AML-193 (cell line): ENCODE data around the gene PAPPA2.

Source experiments
- DNase-seq, 2 experiments: peaks; one replicate each; lab custom pipeline; 2025; lab: John Stamatoyannopoulos, UW

Gene PAPPA2

DNA sequence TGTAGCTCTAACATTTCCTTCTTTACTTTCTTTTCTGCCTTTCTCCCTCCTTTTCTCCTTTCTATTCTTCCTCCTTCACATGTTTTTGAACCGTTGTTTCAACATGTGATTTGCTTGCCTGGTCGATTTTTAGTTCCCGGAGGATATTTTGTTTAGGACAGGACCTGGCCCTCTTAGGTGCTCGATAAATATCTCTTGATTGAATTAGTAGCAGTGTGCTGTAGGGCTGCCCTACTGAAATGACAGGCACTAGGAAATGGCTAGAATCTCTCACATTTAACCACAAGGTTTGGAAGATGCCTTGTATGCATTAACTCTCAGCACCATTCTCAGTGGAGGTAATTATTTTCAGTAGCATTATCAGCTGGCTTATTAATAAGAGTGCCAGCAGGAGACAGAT, 305.6 kb downstream of the PAPPA2 start:
- no peak for DNase-seq

DNA sequence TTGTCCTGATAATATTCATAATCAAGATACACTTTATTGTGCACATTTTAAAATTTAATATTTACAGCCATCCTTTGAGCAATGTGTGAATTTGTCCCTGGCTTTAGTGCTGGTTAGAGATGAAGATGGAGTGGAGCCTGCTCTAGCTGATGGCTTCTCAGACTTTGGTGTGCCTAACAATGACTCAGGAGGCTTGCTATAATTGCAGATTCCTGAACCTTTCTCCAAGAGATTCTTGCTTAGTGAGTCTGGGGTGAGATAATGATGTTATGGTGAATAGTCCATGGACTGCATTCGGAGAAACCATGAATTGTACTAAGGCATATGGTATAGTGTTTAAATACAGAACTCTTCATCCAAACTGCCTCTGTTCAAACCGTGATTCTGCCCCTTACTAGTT, 307.1 kb downstream of the PAPPA2 start:
- DNase-seq: no peak

DNA sequence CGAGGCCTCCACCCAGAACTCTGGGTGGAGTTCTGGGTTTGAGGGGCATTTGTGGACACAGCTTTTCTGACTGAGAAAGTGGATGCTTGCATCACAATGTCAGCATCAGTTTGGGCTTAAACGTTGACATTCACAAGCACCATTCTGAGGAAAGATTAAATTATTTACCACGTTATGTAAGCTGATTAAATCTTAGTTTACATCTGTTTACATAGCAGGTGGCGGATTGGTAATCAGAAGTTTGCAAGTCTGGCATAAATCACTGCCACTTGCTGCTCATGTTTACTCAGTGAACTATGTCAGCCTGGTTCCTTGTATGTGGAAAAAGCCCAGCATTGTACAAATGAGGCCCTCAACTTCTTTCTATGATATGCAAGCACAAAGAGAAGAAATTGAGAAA, 310.1 kb downstream of the PAPPA2 start:
- no peak for DNase-seq

DNA sequence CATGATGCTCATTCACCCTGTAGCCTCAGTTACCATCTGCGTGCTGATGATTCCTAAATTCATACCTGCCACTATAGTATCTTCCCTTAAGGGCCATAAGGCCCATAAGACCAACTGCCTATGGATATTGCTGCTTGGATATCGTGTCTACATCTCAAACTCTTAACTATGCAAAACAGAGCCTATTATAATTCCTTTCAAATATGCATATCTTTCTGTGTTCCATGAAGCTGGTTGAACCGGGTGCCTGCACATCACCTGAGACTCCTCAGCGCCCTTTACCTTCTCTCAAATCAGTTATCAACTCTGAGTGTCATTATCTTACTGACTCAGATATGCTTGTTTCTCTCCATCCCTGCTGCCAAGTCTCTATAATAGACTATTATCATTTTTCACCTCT, 311.2 kb downstream of the PAPPA2 start:
- DNase-seq: no peak

DNA sequence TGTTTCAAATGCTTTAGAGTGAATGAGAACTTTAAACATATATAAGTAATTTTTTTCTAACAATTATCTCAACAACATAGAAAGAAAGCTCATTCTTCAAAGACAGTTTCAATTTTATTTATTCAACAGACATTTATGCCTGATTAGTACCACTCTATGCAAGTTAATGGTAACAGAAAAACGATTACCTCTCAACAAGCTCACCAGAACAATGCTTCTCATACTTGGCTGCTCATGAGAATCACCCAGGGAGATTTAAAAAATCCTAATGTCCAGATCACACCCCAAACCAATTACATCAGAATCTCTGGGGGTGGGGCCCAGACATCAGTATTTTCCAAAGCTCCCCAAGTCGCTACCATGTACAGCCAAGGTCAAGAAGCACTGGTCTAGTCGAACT, 312.4 kb downstream of the PAPPA2 start:
- no peak for DNase-seq

DNA sequence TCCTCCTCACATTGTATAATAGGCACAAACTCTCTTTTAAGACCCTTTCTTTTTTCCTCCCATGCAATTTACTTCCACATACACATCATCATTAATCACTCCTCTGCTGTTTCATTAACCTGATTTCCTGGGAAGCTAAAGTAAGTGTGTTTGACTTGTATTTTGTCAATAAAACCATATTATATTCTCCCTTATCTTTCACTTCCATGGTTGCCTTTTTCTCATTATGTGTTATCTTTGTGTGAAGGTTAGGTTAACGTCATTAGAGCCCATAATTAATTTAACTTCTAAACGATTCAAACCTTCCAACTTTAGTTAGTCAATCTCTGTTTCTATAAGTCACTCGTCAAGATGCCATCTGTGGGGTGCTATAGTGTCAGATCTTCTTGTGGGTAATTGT, 313.0 kb downstream of the PAPPA2 start:
- DNase-seq: no peak

DNA sequence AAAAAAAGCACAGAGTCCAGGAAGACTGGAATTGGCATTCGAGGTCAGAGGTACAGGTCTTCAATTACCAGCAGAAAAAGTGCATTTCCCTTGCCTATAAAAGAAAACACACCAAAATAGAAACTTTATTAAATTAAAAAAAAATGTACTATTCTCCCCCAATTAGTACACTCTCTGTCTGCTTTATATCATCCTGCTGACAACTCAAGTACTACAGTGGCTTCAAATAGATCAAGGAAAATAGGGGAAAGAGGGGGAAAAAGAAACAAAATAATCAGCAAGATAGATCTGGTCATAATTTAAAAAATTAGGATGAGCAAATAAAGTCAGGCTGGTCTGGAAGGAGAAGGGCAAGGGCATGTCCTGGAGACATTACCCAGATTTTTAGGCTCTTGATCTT, 315.1 kb downstream of the PAPPA2 start:
- no peak for DNase-seq

DNA sequence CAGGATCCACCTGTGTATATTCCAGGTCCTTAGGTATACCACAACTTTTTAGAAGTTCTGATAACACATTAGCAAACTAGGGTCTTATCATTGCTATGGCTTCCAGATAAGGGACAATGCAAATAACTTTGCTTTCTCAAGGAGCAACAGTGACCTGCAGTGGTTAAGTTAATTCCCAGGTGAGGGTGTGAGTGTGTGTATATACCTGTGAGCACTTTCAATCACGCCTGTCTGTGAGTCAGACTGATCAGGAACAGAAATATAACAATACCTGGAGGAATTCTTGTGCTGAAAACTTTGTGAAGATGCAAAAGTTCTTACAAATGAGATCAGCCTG, 317.0 kb downstream of the PAPPA2 start:
- DNase-seq: no peak

DNA sequence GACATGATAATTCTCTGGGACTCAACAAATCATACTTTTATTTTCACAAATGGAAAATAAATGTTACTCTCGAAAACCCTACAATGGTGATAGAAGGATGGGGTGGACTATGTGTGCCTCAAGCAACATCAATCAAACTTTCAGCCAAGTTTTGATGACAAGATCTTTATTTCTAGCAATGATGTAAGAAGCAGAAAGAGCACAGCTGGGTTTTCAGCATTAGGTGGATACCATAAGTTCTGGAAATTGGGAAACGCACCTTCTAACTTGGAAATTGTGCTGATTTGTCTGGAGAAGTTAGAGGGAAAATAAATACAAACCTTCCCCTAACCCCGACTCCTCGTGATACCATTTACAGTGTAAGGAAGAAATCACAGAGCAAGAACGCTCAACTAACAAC, 320.3 kb downstream of the PAPPA2 start:
- no peak for DNase-seq

DNA sequence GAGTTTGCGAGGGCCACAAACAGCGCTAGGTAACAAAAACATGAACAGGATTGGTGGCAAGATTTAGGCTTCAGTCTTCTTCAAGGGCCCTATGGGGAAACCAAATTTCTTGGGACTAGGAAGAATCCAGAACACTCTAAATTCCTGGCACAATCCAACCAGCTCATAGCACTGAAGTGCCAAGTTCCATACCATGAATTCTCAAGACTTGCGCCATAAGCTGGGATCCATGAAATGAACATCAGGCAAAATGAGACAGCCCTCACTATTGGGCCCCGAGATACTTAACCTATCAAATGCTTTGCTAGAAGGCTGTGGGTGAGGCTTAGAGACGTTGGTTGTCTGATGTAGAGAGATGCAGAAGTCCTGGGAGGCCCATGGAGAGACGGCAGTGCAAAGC, 322.1 kb downstream of the PAPPA2 start:
- no peak for DNase-seq

DNA sequence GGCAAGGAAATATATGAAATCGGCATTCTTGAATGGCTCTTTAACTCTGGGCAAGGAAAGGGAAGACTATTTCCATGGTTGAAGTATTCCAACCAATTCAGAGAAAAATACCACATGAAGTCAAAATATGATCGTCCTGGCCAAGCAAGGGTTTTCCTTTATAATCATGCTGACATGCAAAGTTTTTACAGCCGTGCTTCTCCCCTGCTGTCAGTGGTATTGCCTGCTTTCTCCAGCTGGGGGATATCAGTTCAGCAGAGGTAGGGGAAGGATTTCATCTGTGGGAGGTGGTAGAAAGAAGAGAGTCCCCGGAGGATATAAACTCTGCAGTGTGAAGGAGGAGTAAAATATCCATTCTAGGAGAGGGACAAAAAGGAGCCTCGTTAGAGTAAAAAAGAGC, 322.8 kb downstream of the PAPPA2 start:
- no peak for DNase-seq

DNA sequence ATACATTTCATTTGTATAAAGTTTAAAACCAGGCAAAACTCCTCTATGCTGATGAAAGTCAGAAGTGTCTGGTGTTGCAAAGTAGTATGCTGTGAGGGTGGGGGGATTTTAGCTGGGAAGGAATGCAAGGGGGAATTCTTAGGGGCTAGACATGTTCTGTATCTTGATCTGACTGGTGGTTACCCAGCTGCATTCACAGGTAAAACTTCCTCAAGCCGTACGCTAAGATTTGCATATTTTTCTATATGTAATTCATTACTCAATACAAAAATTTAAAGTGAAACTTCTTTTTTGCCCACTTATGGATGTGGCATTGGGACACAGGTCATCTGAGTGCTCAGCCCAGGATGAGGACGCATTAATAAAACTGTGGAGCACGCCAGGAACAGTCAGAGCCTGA, 323.3 kb downstream of the PAPPA2 start:
- no peak for DNase-seq

DNA sequence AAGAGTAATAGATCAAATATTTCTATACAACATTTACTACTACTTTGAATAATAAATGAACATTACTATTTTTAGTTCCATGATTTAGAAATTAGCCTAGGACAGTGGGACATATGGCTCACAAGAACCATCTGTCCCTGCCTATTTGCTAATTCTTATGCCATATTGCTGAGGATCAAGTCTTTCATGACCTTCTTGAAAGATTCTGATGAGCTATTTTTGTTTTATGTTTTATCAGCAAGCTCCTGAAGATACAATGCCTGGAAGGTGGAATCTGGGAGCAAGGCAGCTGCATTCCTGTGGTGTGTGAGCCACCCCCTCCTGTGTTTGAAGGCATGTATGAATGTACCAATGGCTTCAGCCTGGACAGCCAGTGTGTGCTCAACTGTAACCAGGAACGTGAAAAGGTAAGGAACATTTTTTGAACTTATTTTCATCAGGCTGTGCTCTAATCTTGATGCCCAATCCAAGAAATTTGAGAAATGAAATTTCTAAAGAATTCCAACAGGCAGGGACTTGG, 326.7 kb downstream of the PAPPA2 start:
- no peak for DNase-seq

DNA sequence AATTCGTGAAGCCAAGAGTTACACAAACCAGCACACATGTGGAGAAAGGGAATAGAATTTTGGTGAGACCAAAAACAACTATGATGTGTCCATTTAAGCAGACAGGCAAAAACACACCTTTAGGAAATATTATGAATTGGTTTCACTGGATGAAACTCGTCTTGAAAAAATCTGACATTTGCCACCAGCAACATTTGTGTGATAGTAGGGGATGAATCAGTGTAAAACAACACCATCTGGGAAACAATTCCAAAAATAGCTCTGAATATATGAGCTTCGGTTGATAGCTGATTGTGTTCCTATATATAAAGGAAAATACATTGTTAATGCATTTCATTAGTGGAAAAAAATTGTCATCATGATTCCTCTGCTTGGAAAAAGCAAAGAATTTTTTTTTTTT, 327.8 kb downstream of the PAPPA2 start:
- no peak for DNase-seq

DNA sequence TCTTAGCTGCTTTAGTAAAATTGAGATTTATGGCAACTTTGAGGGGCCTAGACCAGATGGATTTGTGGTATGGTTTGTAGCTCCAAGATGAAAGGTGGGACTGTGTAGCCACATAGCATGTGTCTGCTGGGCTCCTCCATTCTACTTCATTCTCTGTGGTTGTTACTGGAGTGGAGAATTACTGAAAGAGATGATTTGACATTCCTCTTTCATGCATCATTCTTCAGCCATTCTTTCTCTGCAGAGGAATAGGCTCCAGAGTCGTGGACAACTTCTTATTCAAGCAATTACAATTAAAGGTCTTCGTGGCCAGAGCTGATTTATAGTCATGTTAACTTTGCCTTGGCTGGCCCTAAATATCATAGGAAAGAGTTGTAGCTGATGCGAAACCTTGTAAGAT, 328.9 kb downstream of the PAPPA2 start:
- no peak for DNase-seq

DNA sequence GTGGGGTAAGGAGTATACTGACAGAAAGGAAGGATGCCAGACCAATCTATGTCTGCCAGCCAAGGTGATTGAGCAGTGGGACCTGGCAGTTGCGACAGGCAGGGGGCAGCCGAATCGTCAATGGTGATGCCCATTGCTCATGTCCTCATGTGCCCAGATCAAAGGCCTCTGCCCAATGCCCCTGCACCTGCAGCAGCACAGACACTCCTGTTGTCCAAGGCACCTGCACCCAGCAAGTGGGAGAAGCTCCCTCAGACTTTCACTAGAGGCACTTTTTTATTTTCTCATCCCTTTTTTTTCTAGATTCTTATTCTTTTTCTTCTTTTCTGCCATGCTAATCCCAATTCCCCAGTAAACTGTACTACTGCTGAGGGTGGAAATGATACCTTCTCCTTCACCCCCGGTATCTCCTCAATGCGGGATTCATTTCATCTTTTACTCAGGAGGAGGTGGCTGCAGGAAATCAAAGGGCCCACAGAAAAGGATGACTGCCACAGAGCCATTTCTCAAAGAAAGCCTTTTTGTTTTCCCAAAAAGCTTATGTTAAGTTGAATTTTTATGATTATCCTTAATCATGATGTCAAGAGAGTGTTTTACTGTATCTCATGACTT, 332.0 kb downstream of the PAPPA2 start:
- no peak for DNase-seq

DNA sequence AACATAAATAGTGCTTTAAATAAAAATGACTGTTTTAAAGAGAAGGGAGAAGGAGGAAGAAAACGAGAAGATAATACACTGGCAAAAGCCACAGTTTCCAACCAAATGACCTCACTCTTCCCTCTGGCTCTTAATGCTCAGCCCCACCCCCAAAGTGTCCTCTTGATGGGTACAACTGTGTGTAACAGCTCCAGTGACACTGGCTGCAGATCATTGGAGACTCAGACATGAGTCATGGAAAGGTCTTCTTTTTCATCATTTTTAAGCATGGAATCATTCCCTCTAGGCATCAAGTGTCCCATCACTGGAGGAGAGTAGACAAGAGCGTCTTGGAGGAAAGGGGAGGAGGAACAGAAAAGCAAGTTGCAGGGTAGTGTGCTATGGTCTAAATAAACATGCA, 333.0 kb downstream of the PAPPA2 start:
- DNase-seq: no peak

DNA sequence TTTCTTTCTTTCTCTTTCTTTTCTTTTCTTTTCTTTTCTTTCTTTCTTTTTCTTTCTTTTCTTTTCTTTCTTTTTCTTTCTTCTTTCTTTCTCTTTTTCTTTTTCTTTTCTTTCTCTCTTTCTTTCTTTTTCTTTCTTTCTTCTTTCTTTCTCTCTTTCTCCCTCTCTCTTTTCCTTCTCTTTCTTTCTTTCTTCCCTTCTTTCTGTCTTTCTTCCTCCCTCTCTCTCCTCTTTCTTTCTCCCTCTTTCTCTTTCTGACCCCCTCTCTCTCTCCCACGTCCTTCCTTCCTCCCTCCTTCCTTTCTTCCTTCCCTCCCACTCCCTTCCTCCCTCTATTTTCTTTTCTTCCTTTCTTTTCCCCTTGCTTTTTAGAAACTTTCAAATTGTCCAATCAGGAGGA, 333.6 kb downstream of the PAPPA2 start:
- DNase-seq: no peak

DNA sequence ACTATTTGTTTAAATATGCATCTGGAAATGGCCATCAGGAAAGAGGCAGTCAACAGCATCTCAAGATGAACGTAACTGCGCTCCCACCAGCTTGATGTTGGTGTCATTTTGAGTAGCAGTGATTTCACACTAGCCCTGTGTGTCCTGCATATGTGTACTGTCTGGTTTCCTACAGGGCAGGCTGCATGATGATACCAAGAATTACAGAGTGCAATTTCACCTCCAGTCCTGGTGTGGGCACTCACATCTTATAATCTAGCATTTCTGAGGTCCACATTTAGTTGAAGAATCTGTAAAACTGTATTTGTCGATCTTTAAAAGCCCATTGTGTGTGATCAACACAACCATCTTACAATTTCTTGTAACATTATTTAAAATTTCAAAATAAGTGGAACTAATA, 336.4 kb downstream of the PAPPA2 start:
- DNase-seq: no peak

DNA sequence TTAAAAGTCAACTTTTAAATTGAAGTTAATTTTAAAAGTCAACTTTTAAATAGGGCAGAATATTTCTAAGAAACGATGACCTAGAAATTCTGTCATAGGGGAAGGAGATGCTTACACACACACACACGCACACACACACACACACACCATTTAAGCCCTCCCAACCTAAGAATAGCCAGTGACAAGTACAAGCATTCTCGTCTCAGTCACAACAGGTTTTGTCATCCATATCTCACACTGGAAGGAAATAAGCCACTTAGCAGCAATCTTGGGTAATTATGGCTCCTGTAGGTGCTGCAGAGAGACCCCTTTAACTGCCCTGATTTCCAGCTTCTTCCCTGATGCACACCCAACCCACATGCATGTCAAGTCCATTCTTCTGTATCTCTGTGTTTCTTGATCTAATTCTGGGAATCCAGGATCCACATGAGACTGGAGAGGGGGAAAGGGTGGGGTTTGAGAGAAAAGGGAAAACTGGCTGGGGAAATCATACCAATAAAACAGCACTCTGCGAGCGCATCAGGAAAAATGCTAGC, 338.1 kb downstream of the PAPPA2 start:
- no peak for DNase-seq

DNA sequence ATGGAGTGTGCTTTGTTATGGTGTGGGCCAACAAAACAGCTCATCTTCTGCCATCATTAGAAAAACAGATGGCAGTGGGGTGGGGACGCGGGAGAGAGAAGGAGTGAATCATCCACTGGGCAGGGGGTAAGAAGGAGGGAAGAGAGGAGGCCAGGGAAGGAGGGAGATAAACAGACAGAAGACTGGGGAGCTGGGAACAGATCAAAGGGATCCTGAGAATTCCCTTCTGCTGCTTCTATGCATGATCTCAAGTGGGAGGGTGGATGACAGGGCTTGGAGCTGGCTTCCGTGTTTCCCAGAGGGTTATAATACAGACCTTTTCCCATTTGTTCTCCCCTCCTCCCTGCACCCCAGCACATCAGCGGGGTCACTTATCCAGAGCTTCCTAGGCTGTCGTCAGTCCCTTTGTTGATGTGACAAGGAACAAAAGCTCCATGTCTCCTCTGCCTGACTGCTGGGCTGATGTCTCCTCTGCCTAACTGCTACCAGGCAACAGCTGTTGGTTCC, 338.6 kb downstream of the PAPPA2 start:
- DNase-seq: no peak

DNA sequence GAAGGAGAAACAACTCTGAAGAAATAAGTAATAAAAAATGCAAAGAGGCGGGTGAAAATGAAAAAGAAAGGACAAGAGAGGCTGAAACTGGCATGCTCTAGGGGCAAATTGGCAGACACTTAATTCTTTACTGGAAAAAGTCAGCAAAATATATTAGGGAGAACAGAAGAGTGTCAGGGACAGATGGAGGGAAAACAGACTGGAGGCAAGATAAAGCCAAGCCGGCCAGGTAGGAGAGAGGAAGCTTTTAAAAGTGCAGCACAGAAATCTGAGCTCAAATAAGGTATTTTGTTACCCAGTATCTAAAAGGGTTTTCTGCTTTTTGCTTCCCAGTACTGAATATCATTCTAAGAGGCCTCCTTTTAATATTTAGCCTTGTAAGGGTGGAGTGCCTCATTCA, 339.3 kb downstream of the PAPPA2 start:
- no peak for DNase-seq

DNA sequence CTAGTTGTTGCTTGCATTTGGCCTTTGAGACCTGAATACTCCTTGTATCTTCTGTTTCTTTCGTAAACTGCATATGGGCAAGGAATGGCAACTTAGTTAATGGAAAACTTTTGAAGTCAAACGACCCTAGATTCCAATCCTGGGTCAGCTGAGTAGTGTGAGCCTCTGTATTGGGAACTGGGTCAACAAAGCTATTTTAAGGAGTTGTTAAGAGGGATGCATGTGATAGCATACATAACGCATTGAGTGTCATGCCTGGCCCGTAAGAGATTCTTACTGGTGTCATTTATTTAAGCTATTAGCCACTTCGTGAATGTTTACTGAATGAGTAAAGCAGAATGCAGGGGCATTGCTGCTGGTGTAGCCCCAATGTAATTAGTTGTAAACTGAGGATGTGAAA, 340.1 kb downstream of the PAPPA2 start:
- no peak for DNase-seq

DNA sequence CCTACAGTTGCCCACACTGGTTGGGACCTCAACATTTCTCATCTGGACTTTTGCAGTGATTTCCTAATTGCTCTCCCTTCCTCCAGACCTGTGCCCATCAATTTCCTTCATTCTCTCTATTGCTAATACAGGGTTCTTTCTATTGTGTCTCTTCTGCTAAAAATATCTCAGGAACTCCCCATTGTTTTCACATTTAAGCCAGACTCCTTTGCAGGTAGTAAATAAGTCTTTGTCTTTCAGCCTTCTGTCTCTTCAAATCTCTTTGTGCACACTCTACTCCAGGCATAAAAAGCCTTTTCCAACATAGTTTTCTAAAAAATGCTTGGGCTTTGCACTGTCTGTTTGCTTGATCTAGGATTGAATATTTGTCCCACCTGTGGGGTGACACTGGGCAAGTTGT, 340.6 kb downstream of the PAPPA2 start:
- no peak for DNase-seq
